Pulmonary artery endothelial cell (primary cell): ENCODE results near the gene SLC2A3. TPM values are rescaled to one million over a fixed set of nuclear protein-coding genes. Genes with fewer than 3 reads are reported as not detected.
"Not testable (repeated sequence)": the region's sequence is repeated elsewhere in the genome, so short reads cannot be mapped to it uniquely, and the experiment has no call there.

Experiments
- DNase-seq: peaks from one replicate; pipeline ENCODE4 v3.0.0-alpha.2; 2011; ENCODE audit warnings: low read depth, low spot score
- total RNA-seq: library from RNA; depleted of rRNA; stranded (reverse); fragments of >200 nt; gene quantifications from 2 replicates; pipeline ENCODE4 v1.2.3, GENCODE V29; 2014

Gene SLC2A3
- total RNA-seq, 1 donor from 2014 or later: 36.9 TPM

DNA sequence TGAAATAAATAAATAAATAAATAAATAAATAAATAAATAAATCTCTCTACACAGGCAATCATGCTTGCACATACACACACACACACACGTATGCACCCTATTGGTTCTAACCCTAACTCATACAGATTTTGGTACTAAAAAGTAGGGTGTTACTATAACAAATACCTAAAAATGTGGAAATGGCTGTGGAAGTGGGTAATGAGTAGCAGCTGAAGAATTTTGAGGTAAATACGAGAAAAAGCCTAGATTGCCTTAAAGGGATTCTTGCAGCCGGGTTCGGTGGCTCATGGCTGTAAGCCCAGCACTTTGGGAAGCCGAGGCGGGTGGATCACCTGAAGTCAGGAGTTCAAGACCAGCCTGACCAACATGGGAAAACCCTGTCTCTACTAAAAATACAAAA is 15.7 kb upstream of the SLC2A3 start:
- DNase-seq: no peak

DNA sequence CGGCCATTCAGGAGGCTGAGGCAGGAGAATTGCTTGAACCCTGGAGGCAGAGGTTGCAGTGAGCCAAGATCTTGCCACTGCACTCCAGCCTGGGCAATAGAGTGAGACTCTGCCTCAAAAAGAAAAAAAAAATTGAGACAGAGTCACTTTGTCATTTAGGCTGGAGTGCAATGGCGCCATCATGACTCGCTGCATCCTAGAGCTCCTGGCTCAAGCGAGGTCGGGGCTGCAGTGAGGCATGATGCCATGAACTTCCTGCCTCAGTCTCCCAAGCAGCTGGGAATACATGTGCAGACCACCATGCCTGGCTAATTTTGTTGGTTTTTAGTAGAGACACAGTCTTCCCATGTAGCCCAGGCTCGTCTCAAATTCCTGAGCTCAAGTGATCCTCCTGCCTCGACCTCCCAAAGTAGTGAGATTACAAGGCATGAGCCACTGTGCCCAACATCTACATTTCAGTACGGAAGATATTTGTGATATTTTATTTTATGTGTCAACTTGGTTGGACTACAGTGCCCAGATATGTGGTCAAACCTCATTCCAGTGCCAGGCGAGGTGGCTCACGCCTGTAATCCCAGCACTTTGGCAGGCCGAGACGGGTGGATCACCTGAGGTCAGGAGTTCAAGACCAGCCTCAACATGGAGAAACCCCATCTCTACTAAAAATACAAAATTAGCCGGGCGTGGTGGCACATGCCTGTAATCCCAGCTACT is 14.4 kb upstream of the SLC2A3 start:
- not testable (repeated sequence) for DNase-seq

DNA sequence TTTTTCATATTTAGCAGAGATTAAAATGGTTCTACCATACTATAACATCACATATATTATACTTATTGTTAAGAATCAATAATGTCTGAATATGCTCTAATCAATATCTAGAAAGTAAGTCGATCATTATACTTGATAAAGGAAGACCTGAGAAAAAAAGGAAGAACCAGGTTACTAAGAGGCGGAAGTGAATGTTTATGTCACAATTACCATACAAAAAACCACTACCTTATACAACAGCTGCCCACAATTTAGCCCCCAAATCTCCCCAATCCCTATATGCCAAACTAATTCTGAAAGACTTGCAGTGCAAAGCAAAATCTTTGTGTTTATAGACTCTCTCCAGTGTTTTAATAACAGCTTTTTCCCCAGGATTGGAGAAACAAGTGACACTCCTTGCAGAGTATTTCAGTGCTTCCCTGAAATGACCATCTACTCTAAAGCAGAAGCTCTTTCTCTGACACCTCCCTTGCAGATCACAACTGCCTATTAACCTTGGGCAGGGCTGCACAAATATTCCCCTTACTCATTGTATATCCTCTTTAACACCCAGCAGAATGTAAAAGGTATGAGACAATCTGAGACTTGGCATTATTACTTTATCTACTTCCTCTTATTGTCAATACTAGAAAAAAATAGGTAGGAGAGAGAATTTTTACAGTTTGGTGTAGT is 12.7 kb upstream of the SLC2A3 start:
- no peak for DNase-seq

DNA sequence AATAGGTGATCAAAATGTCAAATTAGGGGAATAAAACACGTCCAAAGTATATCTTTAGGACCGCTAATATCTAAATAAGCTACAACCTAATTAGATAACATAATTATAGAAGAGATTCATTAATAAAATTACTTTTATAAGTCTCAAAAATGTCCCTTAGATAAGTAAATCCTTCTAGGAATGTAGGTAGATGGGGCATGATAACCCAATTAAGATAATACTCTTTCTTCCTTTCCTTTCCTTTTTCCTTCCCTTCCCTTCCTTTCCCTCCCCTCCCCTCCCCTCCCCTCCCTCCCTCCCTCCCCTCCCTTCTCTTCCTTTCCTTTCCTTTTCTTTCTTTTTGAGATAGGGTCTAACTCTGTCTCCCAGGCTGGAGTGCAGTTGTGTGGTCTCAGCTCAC is 11.0 kb upstream of the SLC2A3 start:
- no peak for DNase-seq

DNA sequence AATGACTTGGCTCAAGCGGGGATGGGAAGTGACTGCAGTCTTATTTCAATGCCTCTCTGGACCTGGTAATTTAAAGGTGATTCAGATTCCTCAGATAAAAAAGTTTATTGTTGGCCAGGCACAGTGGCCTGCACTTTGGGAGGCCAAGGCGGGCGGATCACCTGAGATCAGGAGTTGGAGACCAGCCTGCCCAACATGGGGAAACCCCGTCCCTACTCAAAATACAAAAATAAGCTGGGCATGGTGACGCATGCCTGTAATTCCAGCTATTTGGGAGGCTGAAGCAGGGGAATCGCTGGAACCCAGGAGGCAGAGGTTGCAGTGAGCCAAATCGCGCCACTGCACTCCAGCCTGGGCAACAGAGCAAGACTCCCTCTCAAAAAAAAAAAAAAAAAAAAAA is 8.8 kb upstream of the SLC2A3 start:
- not testable (repeated sequence) for DNase-seq

DNA sequence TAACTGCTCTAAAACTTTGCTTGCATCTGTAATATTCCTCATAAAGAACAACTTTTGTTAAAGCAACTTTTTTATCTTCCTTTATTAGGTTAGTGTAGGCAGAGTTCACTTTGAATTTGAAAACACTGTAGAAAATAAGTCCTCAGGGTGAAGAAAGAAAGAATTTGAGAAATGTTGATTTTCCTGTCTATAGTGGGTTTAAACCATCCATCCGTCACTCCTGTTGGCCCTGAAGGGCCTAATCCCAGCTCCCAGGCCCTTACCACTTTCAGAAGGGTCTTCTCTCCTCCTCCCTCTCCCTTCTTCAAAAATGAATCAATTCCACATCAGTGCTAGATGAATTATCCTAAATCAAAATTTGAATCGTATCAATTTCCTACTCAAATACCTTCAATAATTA is 4.9 kb upstream of the SLC2A3 start:
- DNase-seq: no peak

DNA sequence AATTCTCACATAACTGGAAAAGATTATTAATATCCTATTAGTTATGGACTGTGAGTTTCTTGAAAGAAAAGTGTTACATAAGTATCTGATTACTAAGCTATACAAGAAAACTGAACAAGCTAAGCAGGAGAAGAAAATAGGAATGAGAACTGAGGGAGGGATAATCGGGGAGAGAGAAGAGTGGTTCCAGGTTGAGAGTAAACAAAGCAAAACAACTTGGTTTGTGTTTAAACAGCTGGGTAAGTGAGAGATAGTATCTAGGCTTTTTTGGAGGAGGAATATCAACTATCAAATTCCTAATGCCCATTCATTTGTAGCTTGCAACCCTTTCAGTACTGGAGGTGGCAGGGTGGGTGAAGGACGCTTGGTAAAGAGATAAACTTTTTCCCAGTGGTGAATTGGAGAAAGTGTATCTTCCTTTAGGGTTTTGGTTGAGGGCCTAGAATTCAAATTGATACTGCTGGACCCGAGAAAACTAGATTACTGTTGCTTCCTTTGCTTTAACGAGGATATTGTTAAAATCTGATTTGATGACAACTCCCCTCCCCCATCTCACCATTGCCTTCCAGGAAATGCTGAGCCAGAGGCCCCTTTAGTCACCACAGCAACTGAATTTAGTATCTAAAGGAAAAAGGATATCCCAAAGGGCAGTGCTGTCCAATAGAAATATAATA is 2.0 kb upstream of the SLC2A3 start:
- DNase-seq: no peak

DNA sequence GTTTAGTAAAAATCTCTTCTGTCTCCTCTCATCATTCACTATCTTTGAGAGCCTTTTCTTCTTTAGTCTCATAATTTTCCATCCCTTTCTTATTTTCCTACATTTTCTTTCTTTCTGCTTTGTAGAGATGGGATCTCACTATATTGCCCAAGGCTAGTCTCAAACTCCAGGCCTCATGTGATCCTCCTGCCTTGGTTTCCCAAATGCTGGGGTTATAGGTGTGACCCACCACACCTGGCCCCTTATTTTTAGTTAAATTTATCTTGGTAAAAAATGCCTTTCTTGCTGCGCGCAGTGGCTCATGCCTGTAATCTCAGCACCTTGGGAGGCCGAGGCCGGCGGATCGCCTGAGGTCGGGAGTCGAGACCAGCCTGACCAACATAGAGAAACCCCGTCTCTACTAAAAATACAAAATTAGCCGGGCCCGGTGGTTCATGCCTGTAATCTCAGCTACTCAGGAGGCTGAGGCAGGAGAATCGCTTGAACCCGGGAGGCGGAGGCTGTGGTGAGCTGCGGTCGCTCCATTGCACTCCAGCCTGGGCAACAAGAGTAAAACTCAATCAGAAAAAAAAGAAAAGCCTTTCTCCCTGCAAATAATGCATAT is 996 bp downstream of the SLC2A3 start:
- DNase-seq: no peak

DNA sequence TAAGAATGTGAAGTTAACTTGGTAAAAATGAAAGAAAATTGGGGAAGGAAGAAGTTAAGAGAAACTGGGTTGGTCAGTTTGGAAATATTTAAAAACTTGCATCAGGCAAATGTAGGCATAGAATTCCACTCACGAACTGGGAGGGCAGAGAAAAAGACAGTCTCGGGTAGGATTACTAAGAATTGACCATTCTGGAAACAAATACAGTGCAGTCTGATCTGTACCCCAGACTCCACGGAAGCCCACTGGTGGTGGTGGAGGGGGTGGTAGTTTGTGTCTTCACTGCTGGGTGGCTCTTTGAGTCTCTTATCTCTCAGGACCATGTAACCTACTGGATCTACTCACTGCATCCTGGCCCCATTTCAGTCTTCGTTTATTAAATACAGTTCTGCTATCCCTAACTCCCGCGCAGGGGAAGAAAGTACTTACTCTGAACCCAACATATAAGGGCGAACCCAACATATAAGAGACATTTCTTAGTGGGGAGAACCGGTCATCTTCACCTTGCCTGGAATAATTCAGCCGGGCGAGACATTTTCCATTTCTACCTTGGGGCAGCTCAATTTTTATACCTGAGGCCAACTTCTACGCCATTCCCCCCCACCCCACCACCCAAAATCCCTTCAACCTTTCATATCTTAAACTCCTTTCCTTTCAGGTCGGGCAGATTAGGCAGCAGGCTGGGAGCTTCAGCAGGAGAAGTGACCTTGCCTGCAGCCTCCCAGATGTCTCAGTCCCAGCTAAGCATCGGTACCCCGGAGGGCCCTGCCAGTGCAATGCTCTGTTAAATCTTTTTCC is 1.7 kb downstream of the SLC2A3 start:
- DNase-seq: no peak

DNA sequence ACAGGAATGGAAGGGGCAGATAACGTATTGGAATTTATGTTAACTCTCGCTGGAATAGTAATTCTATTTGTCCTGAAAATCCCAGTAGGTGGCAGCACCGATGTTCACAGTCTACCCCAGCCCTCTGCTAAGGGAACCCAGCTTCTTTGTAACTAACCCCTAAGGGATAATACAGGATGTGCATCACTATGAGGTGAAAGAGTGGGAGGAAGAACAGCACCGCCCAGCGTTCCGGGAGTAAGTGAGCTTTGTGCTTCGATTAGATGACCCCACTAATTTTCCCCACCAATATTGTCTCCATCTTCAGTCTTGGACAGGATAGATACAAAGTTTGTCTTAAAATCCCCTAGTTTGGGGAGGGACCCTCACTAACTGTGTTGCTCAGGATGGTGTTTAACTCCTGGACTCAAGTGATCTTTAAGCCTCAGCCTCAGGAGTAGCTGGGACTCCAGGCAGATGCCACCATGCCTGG is 2.7 kb downstream of the SLC2A3 start:
- DNase-seq: peak; percentile 84

DNA sequence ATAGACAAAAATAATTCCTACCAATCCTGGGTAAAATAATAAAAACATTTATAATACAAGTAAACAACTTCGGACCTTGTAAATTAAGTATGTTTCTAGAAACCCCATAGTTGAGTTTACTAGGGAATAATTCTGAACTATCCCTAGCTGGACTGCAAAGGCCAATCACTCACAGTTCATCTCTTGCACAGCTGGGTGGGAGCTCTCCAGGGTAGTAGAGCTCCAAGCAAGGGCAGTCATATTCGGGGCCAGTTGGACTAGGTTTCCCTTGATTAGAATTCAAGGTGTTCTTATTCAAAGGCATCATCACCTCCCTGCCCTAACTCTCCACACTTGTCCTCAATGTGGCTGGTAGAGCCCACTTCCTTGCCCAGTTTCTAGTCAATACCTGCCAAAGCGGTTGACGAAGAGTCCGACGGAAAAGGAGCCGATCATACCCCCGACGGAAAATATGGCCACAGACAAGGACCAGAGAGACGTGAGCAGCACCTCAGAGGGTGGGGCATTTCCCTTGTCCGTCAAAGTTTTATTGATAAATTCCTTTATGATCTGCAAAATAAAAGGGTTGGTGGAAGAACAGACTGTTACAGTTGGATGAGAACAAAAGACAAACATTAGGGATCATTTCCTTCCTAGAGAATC is 3.3 kb downstream of the SLC2A3 start:
- not testable (repeated sequence) for DNase-seq

DNA sequence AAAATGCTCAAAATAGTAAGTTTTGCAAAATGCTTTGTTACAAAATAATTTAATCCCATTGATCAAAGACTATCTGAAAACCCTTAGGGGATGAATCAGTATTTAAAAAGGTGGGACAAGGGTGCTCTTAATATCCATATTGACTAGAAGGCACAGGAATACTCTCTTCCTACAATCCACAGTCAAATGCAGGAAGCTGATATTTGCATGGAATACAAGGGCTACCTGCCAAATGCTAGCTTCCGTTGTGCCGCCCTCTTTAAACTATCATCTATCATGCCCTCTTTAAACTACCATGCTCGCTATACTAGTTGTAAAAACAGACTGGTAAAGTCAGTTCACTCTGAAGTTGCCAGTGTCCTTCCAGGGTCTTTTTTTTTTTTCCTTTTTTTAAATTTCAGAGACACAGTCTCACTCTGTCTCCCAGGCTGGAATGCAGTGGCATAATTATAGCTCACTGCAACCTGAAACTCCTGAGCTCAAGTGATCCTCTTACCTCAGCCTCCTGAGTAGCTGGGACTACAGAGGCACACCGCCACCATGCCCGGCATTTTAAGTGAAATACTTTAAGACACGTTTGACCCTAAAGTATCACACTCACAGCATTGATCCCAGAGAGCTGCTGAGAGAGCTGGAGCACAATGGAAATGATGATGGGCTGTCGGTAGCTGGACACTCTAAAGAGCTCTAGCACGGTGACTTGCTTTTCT is 6.7 kb downstream of the SLC2A3 start:
- DNase-seq: no peak

DNA sequence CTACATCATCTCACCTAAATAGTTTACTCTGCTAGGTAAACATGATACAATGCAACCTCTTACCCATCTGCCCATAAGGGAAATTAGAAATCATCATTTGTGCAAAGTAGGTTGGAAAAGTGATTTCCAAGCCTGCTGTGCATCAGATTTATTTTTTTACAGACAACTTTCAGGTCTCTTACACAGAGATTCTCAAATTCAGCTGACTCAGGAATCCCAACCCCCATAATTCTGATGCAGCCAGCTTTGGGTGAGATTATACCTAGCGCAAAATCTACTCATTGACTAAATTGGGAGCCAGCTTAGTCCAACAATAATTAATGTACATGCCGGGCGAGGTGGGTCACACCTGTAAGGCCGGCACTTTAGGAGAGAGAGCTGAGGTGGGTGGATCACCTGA is 8.5 kb downstream of the SLC2A3 start:
- DNase-seq: no peak

DNA sequence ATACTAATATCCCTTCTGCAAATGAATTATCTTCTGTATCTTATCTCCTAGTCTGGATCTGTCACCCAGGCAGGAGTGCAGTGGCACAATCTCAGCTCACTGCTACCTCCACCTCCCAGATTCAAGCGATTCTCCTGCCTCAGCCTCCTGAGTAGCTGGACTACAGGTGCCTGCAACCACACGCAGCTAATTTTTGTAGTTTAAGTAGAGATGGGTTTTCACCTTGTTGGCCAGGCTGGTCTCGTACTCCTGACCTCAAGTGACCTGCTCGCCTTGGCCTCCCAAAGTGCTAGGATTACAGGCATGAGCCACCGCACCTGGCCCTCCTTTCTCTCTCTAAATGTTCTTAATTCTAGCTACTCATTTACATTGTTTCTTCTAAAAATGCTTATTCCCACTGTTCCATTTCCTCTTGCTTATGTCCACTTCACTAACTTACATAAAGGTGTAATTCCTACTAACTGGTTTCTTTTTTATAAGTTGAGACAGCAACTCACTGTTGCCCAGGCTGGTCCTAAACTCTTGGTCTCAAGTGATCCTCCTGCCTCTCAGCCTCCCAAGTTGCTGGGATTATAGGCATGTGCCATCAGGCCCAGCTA is 9.8 kb downstream of the SLC2A3 start:
- DNase-seq: not testable (repeated sequence)

DNA sequence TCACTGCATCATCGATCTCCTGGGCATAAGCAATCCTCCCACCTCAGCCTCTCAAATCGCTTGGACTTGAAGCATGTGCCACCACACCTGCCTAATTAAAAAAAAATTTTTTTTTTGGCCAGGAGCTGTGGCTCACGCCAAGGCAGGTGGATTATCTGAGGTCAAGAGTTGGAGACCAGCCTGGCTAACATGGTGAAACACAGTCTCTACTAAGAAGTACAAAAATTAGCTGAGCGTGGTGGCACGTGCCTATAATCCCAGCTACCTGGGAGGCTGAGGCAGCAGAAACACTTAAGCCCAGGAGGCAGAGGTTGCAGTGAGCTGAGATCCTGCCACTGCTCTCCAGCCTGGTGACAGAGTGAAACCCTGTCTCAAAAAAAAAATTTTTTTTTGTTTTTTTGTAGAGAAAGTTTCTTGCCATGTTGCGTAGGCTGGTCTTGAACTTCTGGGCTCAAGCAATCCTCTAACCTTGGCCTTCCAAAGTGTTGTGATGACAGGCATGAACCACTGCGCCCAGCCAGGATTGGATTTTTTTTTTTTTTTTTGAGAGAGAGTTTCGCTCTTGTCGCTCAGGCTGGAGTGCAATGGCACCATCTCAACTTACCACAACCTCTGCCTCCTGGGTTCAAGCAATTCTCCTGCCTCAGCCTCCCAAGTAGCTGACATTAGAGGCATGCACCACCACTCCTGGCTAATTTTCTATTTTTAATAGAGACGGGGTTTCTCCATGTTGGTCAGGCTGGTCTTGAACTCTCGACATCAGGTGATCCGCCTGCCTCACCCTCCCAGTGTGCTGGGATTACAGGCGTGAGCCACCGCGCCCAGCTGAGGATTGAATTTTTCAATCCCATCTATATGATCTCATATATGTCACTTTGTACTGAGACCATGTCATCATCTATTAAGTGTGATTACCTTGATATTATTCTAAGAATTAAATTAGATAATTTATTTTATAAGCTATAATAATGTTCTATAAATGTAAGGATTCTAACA is 12.4 kb downstream of the SLC2A3 start:
- no peak for DNase-seq

DNA sequence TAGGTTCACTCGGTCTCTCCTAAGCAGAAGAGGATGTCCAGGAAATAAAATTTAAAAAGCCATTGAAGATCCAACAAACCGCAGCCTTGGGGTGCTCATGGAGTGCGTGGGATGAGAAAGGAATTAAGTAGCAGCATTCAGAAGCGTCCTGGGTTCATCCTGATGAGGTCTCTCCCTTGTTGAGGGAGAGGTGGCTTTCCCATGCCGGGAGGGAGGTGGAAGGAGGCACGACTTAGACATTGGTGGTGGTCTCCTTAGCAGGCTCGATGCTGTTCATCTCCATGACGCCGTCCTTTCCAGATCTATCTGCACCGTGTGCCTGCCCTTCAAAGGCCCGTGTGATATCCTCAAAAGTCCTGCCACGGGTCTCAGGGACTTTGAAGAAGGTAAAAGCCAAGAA is 14.8 kb downstream of the SLC2A3 start:
- not testable (repeated sequence) for DNase-seq

DNA sequence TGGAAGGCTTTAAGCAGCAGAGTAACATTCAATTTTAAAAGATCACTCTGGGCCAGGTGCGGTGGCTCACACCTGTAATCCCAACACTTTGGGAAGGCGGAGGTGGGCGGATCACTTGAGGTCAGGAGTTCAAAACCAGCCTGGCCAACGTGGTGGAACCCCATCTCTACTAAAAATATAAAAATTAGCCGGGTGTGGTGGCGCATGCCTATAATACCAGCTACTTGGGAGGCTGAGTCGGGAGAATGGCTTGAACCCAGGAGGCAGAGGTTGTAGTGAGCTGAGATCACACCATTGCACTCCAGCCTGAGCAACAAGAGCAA is 17.8 kb downstream of the SLC2A3 start:
- not testable (repeated sequence) for DNase-seq

DNA sequence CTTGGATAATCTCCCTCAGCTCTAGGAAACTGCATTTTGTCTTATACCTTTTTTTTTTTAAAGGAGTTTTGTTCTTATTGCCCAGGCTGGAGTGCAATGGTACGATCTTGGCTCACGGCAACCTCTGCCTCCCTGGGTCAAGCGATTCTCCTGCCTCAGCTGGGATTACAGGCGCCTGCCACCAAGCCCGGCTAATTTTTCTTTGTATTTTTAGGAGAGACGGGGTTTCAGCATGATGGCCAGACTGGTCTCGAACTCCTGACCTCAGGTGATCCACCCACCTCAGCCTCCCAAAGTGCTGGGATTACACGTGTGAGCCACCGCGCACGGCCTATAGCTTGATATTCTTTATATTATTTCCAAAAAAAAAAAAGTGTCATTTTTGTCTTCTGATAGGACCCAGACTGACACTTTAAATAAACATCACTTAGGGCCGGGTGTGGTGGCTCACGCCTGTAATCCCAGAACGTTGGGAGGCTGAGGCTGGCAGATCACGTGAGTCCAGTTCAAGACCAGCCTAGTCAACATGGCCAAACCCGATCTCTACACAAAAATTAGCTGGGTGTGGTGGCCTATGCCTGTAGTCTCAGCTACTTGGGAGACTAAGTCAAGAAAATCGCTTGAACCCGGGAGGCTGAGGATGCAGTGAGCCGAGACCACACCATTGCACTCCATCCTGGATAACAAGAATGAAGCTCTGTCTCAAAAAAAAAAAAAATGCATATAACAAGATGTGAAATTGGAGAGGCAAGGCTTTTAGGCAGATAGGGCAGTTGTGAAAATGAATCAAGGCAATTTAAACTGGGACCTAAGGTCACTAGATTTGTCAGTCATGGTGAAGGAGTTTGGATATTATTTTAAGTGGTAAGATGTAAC is 18.4 kb downstream of the SLC2A3 start:
- no peak for DNase-seq
